Posterior vena cava (tissue), 2 donors: ENCODE data around the gene APBB1IP. TPM values are rescaled to one million over a fixed set of nuclear protein-coding genes. Genes with fewer than 3 reads are reported as not detected.
"Not testable (repeated sequence)": the region's sequence is repeated elsewhere in the genome, so short reads cannot be mapped to it uniquely, and the experiment has no call there.

ENCODE experiments used
- DNase-seq: peaks from one replicate; pipeline ENCODE4 v3.0.0-alpha.2; 2020; ENCODE audit warnings: low spot score
- intact Hi-C, 2 donors: fragments of 100-400 bp; cut with DNase I; formaldehyde crosslinking; loops; one replicate each; pipeline versions ENCODE4 v1.14.1 to v1.14.2; 2022 to 2023
- total RNA-seq, 2 donors: library from RNA; stranded (reverse); fragmentation: NEBNext Ultra II Directional; extraction: Animal tissue kit (Norgen Biotek cat#: 25700); gene quantifications; one replicate each; pipeline ENCODE4 v1.2.1, GENCODE V29; 2021
- donor health status: DM: yes; HTN: yes; CAD: no.
- donor health status: DM: yes; HTN: yes; CAD: no.

Gene APBB1IP
- total RNA-seq, 2 donors from 2014 or later, result 8.4 to 20.5 TPM

GRCh38 chr10:26492725-26493124 lies 54.6 kb downstream of the APBB1IP start:
- intact Hi-C loops, result loop anchor here in 1 of 2 donors (10.0 kb wide), 1 partner anchor 1618 kb away; no protein-coding TSS in a partner anchor
- DNase-seq, result not testable (repeated sequence)

GRCh38 chr10:26494018-26494417 lies 55.9 kb downstream of the APBB1IP start:
- intact Hi-C loops, result loop anchor here in 1 of 2 donors (10.0 kb wide), 1 partner anchor 1619 kb away; no protein-coding TSS in a partner anchor
- no peak for DNase-seq

- intact Hi-C loops, result loop anchor here in 1 of 2 donors (10.0 kb wide), 1 partner anchor 1625 kb away; no protein-coding TSS in a partner anchor
- no peak for DNase-seq
Observed at GRCh38 chr10:26499426-26499825, 61.3 kb downstream of the APBB1IP start.

- no peak for DNase-seq
- intact Hi-C loops, result no loop called here
Observed at GRCh38 chr10:26502986-26503385, 64.8 kb downstream of the APBB1IP start.

GRCh38 chr10:26503911-26504310 lies 65.8 kb downstream of the APBB1IP start:
- no peak for DNase-seq
- intact Hi-C loops, result no loop called here

GRCh38 chr10:26504429-26504828 lies 66.3 kb downstream of the APBB1IP start:
- intact Hi-C loops, DNase-seq: not testable (repeated sequence)

GRCh38 chr10:26505491-26505890 lies 67.3 kb downstream of the APBB1IP start:
- no peak for DNase-seq
- intact Hi-C loops, result no loop called here

GRCh38 chr10:26506736-26507135 lies 68.6 kb downstream of the APBB1IP start:
- no peak for DNase-seq
- intact Hi-C loops, result no loop called here

GRCh38 chr10:26507441-26507840 lies 69.3 kb downstream of the APBB1IP start:
- DNase-seq, result no peak
- intact Hi-C loops, result no loop called here

- intact Hi-C loops, result no loop called here
Observed at GRCh38 chr10:26508016-26508415, 69.9 kb downstream of the APBB1IP start.

GRCh38 chr10:26509307-26509706 lies 71.2 kb downstream of the APBB1IP start:
- no peak for DNase-seq
- intact Hi-C loops, result no loop called here

More at GRCh38 chr10:26508016-26508415, 69.9 kb downstream of the APBB1IP start:
- no peak for DNase-seq

- DNase-seq, result no peak
- intact Hi-C loops, result no loop called here
Observed at GRCh38 chr10:26513101-26513500, 75.0 kb downstream of the APBB1IP start.

GRCh38 chr10:26516540-26517101 lies 78.5 kb downstream of the APBB1IP start:
- intact Hi-C loops, result no loop called here
- no peak for DNase-seq

GRCh38 chr10:26517141-26517867 lies 79.2 kb downstream of the APBB1IP start:
- no peak for DNase-seq
- intact Hi-C loops, result no loop called here

- DNase-seq, result no peak
- intact Hi-C loops, result no loop called here
Observed at GRCh38 chr10:26519803-26520202, 81.7 kb downstream of the APBB1IP start.

GRCh38 chr10:26520575-26520974 lies 82.4 kb downstream of the APBB1IP start:
- DNase-seq, result no peak
- intact Hi-C loops, result no loop called here

- intact Hi-C loops, result no loop called here
- no peak for DNase-seq
Observed at GRCh38 chr10:26524161-26524896, 86.2 kb downstream of the APBB1IP start.

- DNase-seq, result no peak
- intact Hi-C loops, result no loop called here
Observed at GRCh38 chr10:26525586-26525985, 87.4 kb downstream of the APBB1IP start.

- no peak for DNase-seq
- intact Hi-C loops, result no loop called here
Observed at GRCh38 chr10:26527018-26527417, 88.9 kb downstream of the APBB1IP start.

GRCh38 chr10:26528048-26528447 lies 89.9 kb downstream of the APBB1IP start:
- DNase-seq, result no peak
- intact Hi-C loops, result no loop called here
